A549 (cell line): ENCODE results near the gene RABGEF1.
"Not testable (repeated sequence)": the region's sequence is repeated elsewhere in the genome, so short reads cannot be mapped to it uniquely, and the experiment has no call there.

Experiments used
- CEBPB ChIP-seq, 2 experiments: fragments of >200 bp in 1 of 2; sonication (Bioruptor Twin) in 1 of 2; formaldehyde crosslinking in 1 of 2; IDR thresholded peaks; 2 replicates each; pipeline ENCODE4 v1.6.1; 2012 to 2016
- CTCF ChIP-seq: fragments of >200 bp; sonication (Bioruptor Twin); formaldehyde crosslinking; IDR thresholded peaks from 3 replicates; pipeline ENCODE4 v1.5.1; 2016
- EP300 ChIP-seq, 2 experiments: fragments of >200 bp; sonication (Bioruptor Twin); formaldehyde crosslinking; IDR thresholded peaks; 2 replicates in 1 of 2; 3 replicates in 1 of 2; pipeline ENCODE4 v1.6.1; 2016 to 2017
- HOXB5 ChIP-seq: fragments of 250-450 bp; sonication (Bioruptor Pico); IDR thresholded peaks from 2 replicates; pipeline ENCODE4 v1.5.0; 2020; ENCODE audit warnings: mild to moderate bottlenecking, moderate library complexity
- MAZ ChIP-seq: fragments of 150-350 bp; IDR thresholded peaks from 2 replicates; pipeline ENCODE4 v1.6.1; 2014; ENCODE audit warnings: antibody characterized with exemption, low read depth, low read length, borderline replicate concordance
- MYC ChIP-seq: IDR thresholded peaks from 2 replicates; pipeline ENCODE4 v1.6.1; 2012; ENCODE audit warnings: mild to moderate bottlenecking, inconsistent platforms, low read length, improper control_type of control experiment, borderline replicate concordance
- POLR2A ChIP-seq: IDR thresholded peaks from 2 replicates; pipeline ENCODE4 v1.6.1; 2012; ENCODE audit warnings: mild to moderate bottlenecking, low read length
- POLR2AphosphoS2 ChIP-seq: conservative IDR thresholded peaks from 2 replicates; pipeline ENCODE4 v1.6.1; 2012; ENCODE audit warnings: low read length, improper control_type of control experiment, inconsistent platforms
- RAD21 ChIP-seq, 2 experiments: fragments of >200 bp in 1 of 2; sonication (Bioruptor Twin) in 1 of 2; formaldehyde crosslinking in 1 of 2; IDR thresholded peaks in 1 of 2; conservative IDR thresholded peaks in 1 of 2; 2 replicates in 1 of 2; 3 replicates in 1 of 2; pipeline ENCODE4 v1.6.1; 2012 to 2018; ENCODE audit warnings: inconsistent platforms in 1 of 2
- REST ChIP-seq: fragments of 200-600 bp; sonication (generic); IDR thresholded peaks from 2 replicates; pipeline ENCODE4 v1.6.1; 2016; ENCODE audit warnings: antibody characterized with exemption, mild to moderate bottlenecking, moderate library complexity
- TP53 ChIP-seq: fragments of 250-450 bp; sonication (Bioruptor Pico); IDR thresholded peaks from 2 replicates; pipeline ENCODE4 v1.5.0; 2021; ENCODE audit warnings: mild to moderate bottlenecking, moderate library complexity

- not testable (repeated sequence) for TF ChIP-seq CTCF; HOXB5; RAD21 (conservative IDR thresholded peaks at IDR 0.05 in 1 of 2, IDR thresholded peaks at IDR 0.05 in 1 of 2); POLR2AphosphoS2; POLR2A; EP300 (IDR thresholded peaks at IDR 0.05); TP53 (CRISPR knock-in tag); REST; MAZ; MYC; CEBPB (IDR thresholded peaks at IDR 0.05)
These were observed 107.0 kb downstream of the RABGEF1 start for GRCh38 chr7:66847523-66847855.
